Stimulated activated CD4-positive, alpha-beta T cell treated with anti-CD3 and anti-CD28 coated beads, Interleukin-4, amount 100 ng/mL, for 48 hours (primary cell): ENCODE measurements around the gene TUBG2.
"Not testable (repeated sequence)": the region's sequence is repeated elsewhere in the genome, so short reads cannot be mapped to it uniquely, and the experiment has no call there.

Experiments
- DNase-seq, 2 donors: peaks; one replicate each; pipeline ENCODE4 v3.0.0-alpha.2; 2020; ENCODE audit warnings: low read depth in 2 of 2

Gene TUBG2

GRCh38 chr17:42655528-42655927, 3.6 kb upstream of the TUBG2 start:
- no peak for DNase-seq

- no peak for DNase-seq
Measured at GRCh38 chr17:42657824-42658588, 1.1 kb upstream of the TUBG2 start.

GRCh38 chr17:42659932-42660274, 819 bp downstream of the TUBG2 start:
- not testable (repeated sequence) for DNase-seq

- no peak for DNase-seq
Measured at GRCh38 chr17:42660692-42661345, 1.7 kb downstream of the TUBG2 start.

GRCh38 chr17:42665581-42666001, 6.5 kb downstream of the TUBG2 start:
- no peak for DNase-seq

GRCh38 chr17:42666126-42666525, 7.0 kb downstream of the TUBG2 start:
- not testable (repeated sequence) for DNase-seq

- no peak for DNase-seq
Measured at GRCh38 chr17:42667088-42667951, 8.2 kb downstream of the TUBG2 start.

- DNase-seq, result no peak
Measured at GRCh38 chr17:42669705-42669976, 10.6 kb downstream of the TUBG2 start.

GRCh38 chr17:42669977-42670788, 11.1 kb downstream of the TUBG2 start:
- no peak for DNase-seq

GRCh38 chr17:42670789-42671657, 11.9 kb downstream of the TUBG2 start:
- DNase-seq, result no peak

- DNase-seq, result no peak
Measured at GRCh38 chr17:42672038-42672437, 13.0 kb downstream of the TUBG2 start.

GRCh38 chr17:42673266-42673884, 14.3 kb downstream of the TUBG2 start:
- DNase-seq, result no peak

- no peak for DNase-seq
Measured at GRCh38 chr17:42673885-42674754, 15.0 kb downstream of the TUBG2 start.

- DNase-seq, result no peak
Measured at GRCh38 chr17:42674755-42675347, 15.8 kb downstream of the TUBG2 start.

GRCh38 chr17:42675348-42675964, 16.4 kb downstream of the TUBG2 start:
- no peak for DNase-seq

- no peak for DNase-seq
Measured at GRCh38 chr17:42675965-42676423, 16.9 kb downstream of the TUBG2 start.

- no peak for DNase-seq
Measured at GRCh38 chr17:42676424-42677011, 17.4 kb downstream of the TUBG2 start, which contains the start of gene PLEKHH3. Gene PLEKHH3 (minus strand): TSS chr17:42676994. CDS start chr17:42676563, 431 bp downstream.
